Neural crest cell (in vitro differentiated cells): Measurements from ENCODE around the gene HMGN1. TPM values are rescaled to one million over a fixed set of nuclear protein-coding genes. Genes with fewer than 3 reads are reported as not detected.

Experiments used
- DNase-seq: peaks from one replicate; pipeline ENCODE4 v3.0.0; 2021; ENCODE audit warnings: low read depth, mixed read lengths, low spot score
- H3K27ac Mint-ChIP-seq: one replicate; pipeline ENCODE4 v1.8.0; 2021; ENCODE audit warnings: mild to moderate bottlenecking, mixed read lengths; ENCODE audit not compliant: unreplicated experiment
- H3K27me3 Mint-ChIP-seq: 2 replicates; pipeline ENCODE4 v1.8.0; 2021; ENCODE audit warnings: low read depth, mild to moderate bottlenecking, mixed read lengths
- H3K36me3 Mint-ChIP-seq: 2 replicates; pipeline ENCODE4 v1.8.0; 2021; ENCODE audit warnings: low read depth, mild to moderate bottlenecking, mixed read lengths
- H3K4me1 Mint-ChIP-seq: 2 replicates; pipeline ENCODE4 v1.8.0; 2021; ENCODE audit warnings: mixed read lengths
- H3K4me3 Mint-ChIP-seq: one replicate; pipeline ENCODE4 v1.8.0; 2021; ENCODE audit warnings: mild to moderate bottlenecking, mixed read lengths
- H3K9me3 Mint-ChIP-seq: 2 replicates; pipeline ENCODE4 v1.8.0; 2021; ENCODE audit warnings: mixed read lengths
- CTCF ChIP-seq: fragments of 200-600 bp; sonication (generic); conservative IDR thresholded peaks from 2 replicates; pipeline ENCODE4 v1.5.0; 2021; ENCODE audit warnings: antibody characterized with exemption, mild to moderate bottlenecking
- total RNA-seq: library from RNA; stranded (reverse); gene quantifications from 2 replicates; pipeline ENCODE4 v1.2.1, GENCODE V29; 2021

HMGN1 gene
- total RNA-seq, 1 donor from 2014 or later: 589 TPM

GRCh38 chr21:39307466-39307865 is 41.4 kb downstream of the HMGN1 start:
- no peak overlapping the region for H3K27ac Mint-ChIP-seq
- TF ChIP-seq CTCF: no peak
- no peaks in the 10 kb centered on the region for H3K27me3 Mint-ChIP-seq
- no peaks in the 10 kb centered on the region for H3K9me3 Mint-ChIP-seq
- peaks cover 19% of the 10 kb centered on the region for H3K4me1 Mint-ChIP-seq
- no peak overlapping the region for H3K4me3 Mint-ChIP-seq
- DNase-seq: no peak
- H3K36me3 Mint-ChIP-seq: peaks cover 23% of the 10 kb centered on the region

DNA sequence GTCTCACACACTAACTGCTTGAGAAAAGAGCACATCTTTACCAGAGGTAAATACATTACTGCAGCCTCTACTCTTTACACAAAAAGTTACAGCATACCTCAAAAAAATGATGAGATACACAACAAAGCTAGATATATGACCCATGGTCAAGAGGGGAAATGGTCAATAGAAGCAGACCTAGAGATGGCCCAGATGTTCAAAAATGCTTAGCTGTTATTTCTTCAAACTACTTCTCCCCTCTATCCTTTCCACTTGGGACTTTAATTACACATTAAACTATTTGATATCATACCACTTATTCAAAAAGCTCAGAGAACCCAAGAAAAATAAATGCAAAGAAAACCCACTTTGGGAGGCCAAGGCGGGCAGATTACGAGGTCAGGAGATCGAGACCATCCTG is 48.3 kb downstream of the HMGN1 start:
- Mint-ChIP-seq H3K27ac (no peak overlapping the region), H3K36me3 (peaks cover 37% of the 10 kb centered on the region), H3K27me3 (no peaks in the 10 kb centered on the region), H3K4me1 (no peaks in the 10 kb centered on the region), H3K9me3 (peaks cover 11% of the 10 kb centered on the region), H3K4me3 (no peak overlapping the region)
- no peak for DNase-seq
- TF ChIP-seq CTCF: no peak

DNA sequence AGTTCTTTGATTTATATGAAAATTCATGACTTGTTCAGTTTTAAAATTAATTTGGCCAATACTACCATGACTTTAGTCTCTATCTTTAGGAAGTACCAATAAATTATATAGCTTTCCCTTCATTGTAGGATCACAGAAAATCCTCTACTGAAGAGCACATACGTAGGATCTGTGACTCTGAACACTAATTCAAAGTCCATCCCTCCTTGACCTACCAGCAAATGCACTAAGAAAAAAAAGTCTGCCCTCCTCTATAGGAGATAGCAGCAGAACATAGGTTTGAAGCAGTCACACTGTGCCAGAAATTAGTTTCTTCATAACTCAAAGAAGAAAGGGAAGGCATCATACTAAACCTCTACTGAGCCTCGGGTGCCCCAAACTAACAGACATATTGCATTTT is 52.0 kb downstream of the HMGN1 start:
- Mint-ChIP-seq H3K9me3 (peaks cover 11% of the 10 kb centered on the region), H3K36me3 (peaks cover 47% of the 10 kb centered on the region), H3K4me3 (no peak overlapping the region), H3K4me1 (no peaks in the 10 kb centered on the region), H3K27me3 (no peaks in the 10 kb centered on the region), H3K27ac (no peak overlapping the region)
- no peak for DNase-seq
- TF ChIP-seq CTCF: no peak

Other genes starting within 250 kb of the HMGN1 start
- 71.2 and 76.4 TPM in 2 replicates for gene PSMG1, start 165.6 kb downstream of the HMGN1 start, total RNA-seq
- gene BRWD1, start 35.5 kb downstream of the HMGN1 start, total RNA-seq: 38.4 and 42.8 TPM in 2 replicates
- 1.2 and 1.4 TPM in 2 replicates for gene LCA5L, start 96.7 kb upstream of the HMGN1 start, total RNA-seq
- 2.3 and 2.4 TPM in 2 replicates for gene SH3BGR, start 102.9 kb upstream of the HMGN1 start, total RNA-seq